HG02938 (cell line): ENCODE data around the gene TBXA2R.

Experiments
- ATAC-seq: cut with Tn5 transposase; IDR thresholded peaks from one replicate; pipeline ENCODE4 v1.9.1; 2021; ENCODE audit warnings: mild to moderate bottlenecking, moderate library complexity; ENCODE audit not compliant: unreplicated experiment

The TBXA2R gene

GRCh38 chr19:3607303-3608078 lies 816 bp upstream of the TBXA2R start:
- ATAC-seq = no peak

- ATAC-seq = no peak
Measured at GRCh38 chr19:3606174-3606689, 443 bp downstream of the TBXA2R start.

- no peak for ATAC-seq
Measured at GRCh38 chr19:3605770-3606169, 905 bp downstream of the TBXA2R start.

- ATAC-seq = no peak
Measured at GRCh38 chr19:3605361-3605760, 1.3 kb downstream of the TBXA2R start.

- ATAC-seq = no peak
Measured at GRCh38 chr19:3604987-3605343, 1.7 kb downstream of the TBXA2R start.

GRCh38 chr19:3604227-3604986 lies 2.3 kb downstream of the TBXA2R start:
- ATAC-seq = no peak

GRCh38 chr19:3603121-3603811 lies 3.4 kb downstream of the TBXA2R start:
- ATAC-seq = no peak

- ATAC-seq = no peak
Measured at GRCh38 chr19:3601021-3601420, 5.7 kb downstream of the TBXA2R start.

- no peak for ATAC-seq
Measured at GRCh38 chr19:3599776-3600187, 6.9 kb downstream of the TBXA2R start.

- ATAC-seq = no peak
Measured at GRCh38 chr19:3595521-3596061, 11.1 kb downstream of the TBXA2R start.

- no peak for ATAC-seq
Measured at GRCh38 chr19:3593156-3593555, 13.5 kb downstream of the TBXA2R start.

GRCh38 chr19:3591876-3592613 lies 14.6 kb downstream of the TBXA2R start:
- ATAC-seq = no peak

GRCh38 chr19:3590991-3591659 lies 15.6 kb downstream of the TBXA2R start:
- ATAC-seq = no peak

- no peak for ATAC-seq
Measured at GRCh38 chr19:3589949-3590348, 16.7 kb downstream of the TBXA2R start.

- ATAC-seq = no peak
Measured at GRCh38 chr19:3589439-3589838, 17.2 kb downstream of the TBXA2R start.

- ATAC-seq = no peak
Measured at GRCh38 chr19:3586707-3587346, 19.8 kb downstream of the TBXA2R start.

GRCh38 chr19:3586127-3586626 lies 20.5 kb downstream of the TBXA2R start:
- ATAC-seq = no peak

- ATAC-seq = no peak
Measured at GRCh38 chr19:3585301-3586126, 21.2 kb downstream of the TBXA2R start, which contains the start of gene GIPC3. TSS of gene GIPC3 (plus strand) at chr19:3585478. CDS start at chr19:3585598, 120 bp downstream.
